IMR-90 (cell line): Measurements from ENCODE around the gene CENPF. TPM values are rescaled to one million over a fixed set of nuclear protein-coding genes. Genes with fewer than 3 reads are reported as not detected.

ENCODE experiments used
- ATAC-seq: fragments of 200-7000 bp; cut with Tn5 transposase; 2 replicates; pipeline ENCODE4 v1.9.1; 2020; ENCODE audit warnings: low read depth, mild to moderate bottlenecking, moderate library complexity
- BruUV-seq: library from RNA; stranded (reverse); fragments of 400-500 nt; replicated peaks from 2 replicates; lab custom pipeline; 2021; lab: Mats Ljungman, UMichigan
- CTCF ChIA-PET: fragments of 300-600 bp; formaldehyde crosslinking; extraction: SDS; loops from one replicate; lab custom pipeline; 2021; ENCODE audit warnings: antibody characterized with exemption; lab: Yijun Ruan, JAX
- POLR2A ChIA-PET: fragments of 300-600 bp; sonication (Branson Sonifier 250); formaldehyde crosslinking; loops from one replicate; lab custom pipeline; 2022; ENCODE audit warnings: antibody characterized with exemption; ENCODE audit not compliant: unreplicated experiment; lab: Charles Lee
- DNase-seq: peaks from one replicate; pipeline ENCODE4 v3.0.0; 2013
- H2AFZ ChIP-seq: replicated peaks from 2 replicates; pipeline ENCODE3; 2013; ENCODE audit warnings: low read length, mild to moderate bottlenecking; ENCODE audit not compliant: poor library complexity
- H2AK5ac ChIP-seq: 2 replicates; pipeline ENCODE4 v1.6.1; 2013; ENCODE audit warnings: low read depth, low read length, inconsistent platforms
- H2AK9ac ChIP-seq: replicated peaks from 2 replicates; pipeline ENCODE3; 2013; ENCODE audit warnings: mild to moderate bottlenecking, low read depth, low read length, moderate library complexity; ENCODE audit not compliant: poor library complexity
- H2BK120ac ChIP-seq: 2 replicates; pipeline ENCODE4 v1.6.1; 2013; ENCODE audit warnings: low read depth, low read length, inconsistent platforms
- H2BK15ac ChIP-seq: 3 replicates; pipeline ENCODE4 v1.6.1; 2013; ENCODE audit warnings: low read depth, low read length, inconsistent platforms
- H2BK20ac ChIP-seq: 2 replicates; pipeline ENCODE4 v1.6.1; 2013; ENCODE audit warnings: low read depth, mild to moderate bottlenecking, inconsistent platforms, low read length, moderate library complexity
- H2BK5ac ChIP-seq: 2 replicates; pipeline ENCODE4 v1.6.1; 2013; ENCODE audit warnings: mild to moderate bottlenecking, low read depth, low read length, inconsistent platforms; ENCODE audit not compliant: poor library complexity, severe bottlenecking
- H3K14ac ChIP-seq: replicated peaks from 2 replicates; pipeline ENCODE4 v1.6.1; 2013; ENCODE audit warnings: low read depth, low read length, inconsistent platforms
- H3K18ac ChIP-seq: 2 replicates; pipeline ENCODE4 v1.6.1; 2013; ENCODE audit warnings: low read depth, low read length, control low read depth
- H3K23ac ChIP-seq: 2 replicates; pipeline ENCODE4 v1.6.1; 2013; ENCODE audit warnings: low read depth, low read length, inconsistent platforms
- H3K27ac ChIP-seq: 2 replicates; pipeline ENCODE4 v1.5.1; 2013; ENCODE audit warnings: mild to moderate bottlenecking, control low read depth, low read length; ENCODE audit not compliant: insufficient read depth
- H3K27me3 ChIP-seq: 2 replicates; pipeline ENCODE4 v1.6.1; 2013; ENCODE audit warnings: low read length; ENCODE audit not compliant: control insufficient read depth, insufficient read depth
- H3K36me3 ChIP-seq: 2 replicates; pipeline ENCODE4 v1.6.1; 2013; ENCODE audit warnings: low read length, mixed read lengths; ENCODE audit not compliant: control insufficient read depth, insufficient read depth
- H3K4ac ChIP-seq: 2 replicates; pipeline ENCODE4 v1.6.1; 2013; ENCODE audit warnings: low read depth, low read length, inconsistent platforms
- H3K4me1 ChIP-seq: 2 replicates; pipeline ENCODE4 v1.6.1; 2013; ENCODE audit warnings: low read length, mixed read lengths; ENCODE audit not compliant: control insufficient read depth, insufficient read depth
- H3K4me2 ChIP-seq: 2 replicates; pipeline ENCODE4 v1.6.1; 2013; ENCODE audit warnings: low read depth, mild to moderate bottlenecking, control low read depth, low read length, moderate library complexity
- H3K4me3 ChIP-seq: 2 replicates; pipeline ENCODE4 v1.5.1; 2013; ENCODE audit warnings: low read depth, mild to moderate bottlenecking, control low read depth, low read length, moderate library complexity; ENCODE audit not compliant: insufficient read depth
- H3K56ac ChIP-seq: 2 replicates; pipeline ENCODE4 v1.6.1; 2013; ENCODE audit warnings: low read length, inconsistent platforms; ENCODE audit not compliant: insufficient read depth; ENCODE audit errors: extremely low read depth
- H3K79me1 ChIP-seq, 2 experiments: 2 replicates each; pipeline ENCODE4 v1.6.1; 2013; ENCODE audit warnings: low read length in 2 of 2, inconsistent platforms in 1 of 2, low read depth in 1 of 2
- H3K9ac ChIP-seq: 2 replicates; pipeline ENCODE4 v1.6.1; 2013; ENCODE audit warnings: low read depth, low read length, control low read depth
- H3K9me1 ChIP-seq: 2 replicates; pipeline ENCODE4 v1.6.1; 2013; ENCODE audit warnings: low read length, inconsistent platforms; ENCODE audit not compliant: insufficient read depth
- H3K9me3 ChIP-seq: 2 replicates; pipeline ENCODE4 v1.6.1; 2013; ENCODE audit warnings: low read length; ENCODE audit not compliant: control insufficient read depth, insufficient read depth
- H4K20me1 ChIP-seq: 2 replicates; pipeline ENCODE4 v1.6.1; 2013; ENCODE audit warnings: low read length, inconsistent platforms; ENCODE audit not compliant: insufficient read depth
- H4K5ac ChIP-seq: 2 replicates; pipeline ENCODE4 v1.6.1; 2013; ENCODE audit warnings: mild to moderate bottlenecking, low read depth, low read length, control low read depth
- H4K8ac ChIP-seq, 2 experiments: 2 replicates each; pipeline ENCODE4 v1.6.1; 2013; ENCODE audit warnings: low read depth in 2 of 2, low read length in 2 of 2, control low read depth in 1 of 2, inconsistent platforms in 1 of 2
- H4K91ac ChIP-seq: 2 replicates; pipeline ENCODE4 v1.6.1; 2013; ENCODE audit warnings: low read depth, low read length, inconsistent platforms; ENCODE audit not compliant: insufficient read depth
- BHLHE40 ChIP-seq: fragments of 150-350 bp; IDR thresholded peaks from 2 replicates; pipeline ENCODE4 v1.6.1; 2016; ENCODE audit warnings: mild to moderate bottlenecking, low read depth, low read length
- CTCF ChIP-seq: conservative IDR thresholded peaks from 2 replicates; pipeline ENCODE4 v1.5.1; 2012; ENCODE audit warnings: mild to moderate bottlenecking, low read depth, low read length, improper control_type of control experiment
- ELK1 ChIP-seq: fragments of 150-350 bp; IDR thresholded peaks from 2 replicates; pipeline ENCODE4 v1.6.1; 2016; ENCODE audit warnings: low read depth, mild to moderate bottlenecking, low read length, moderate library complexity, borderline replicate concordance
- MAFK ChIP-seq: IDR thresholded peaks from 2 replicates; pipeline ENCODE4 v1.6.1; 2012; ENCODE audit warnings: low read depth, low read length, improper control_type of control experiment
- MAZ ChIP-seq: IDR thresholded peaks from 2 replicates; pipeline ENCODE4 v1.6.1; 2012; ENCODE audit warnings: low read depth, mild to moderate bottlenecking, low read length, improper control_type of control experiment, moderate library complexity, borderline replicate concordance
- MXI1 ChIP-seq: IDR thresholded peaks from 2 replicates; pipeline ENCODE4 v1.6.1; 2012; ENCODE audit warnings: low read depth, mild to moderate bottlenecking, low read length, moderate library complexity, borderline replicate concordance
- USF2 ChIP-seq: fragments of 150-350 bp; IDR thresholded peaks from 2 replicates; pipeline ENCODE4 v1.6.1; 2017; ENCODE audit warnings: mild to moderate bottlenecking, antibody characterized with exemption, low read length, low read depth
- whole genome bisulfite sequencing, 2 experiments: methylation state at CpG; one replicate each; pipeline versions ENCODE4 v1.1.5 to v1.1.7; 2013; ENCODE audit warnings: missing lambda C conversion rate in 2 of 2; ENCODE audit not compliant: insufficient read length in 1 of 2; ENCODE audit errors: extremely low coverage in 2 of 2; 5-methylcytosine and 5-hydroxymethylcytosine counted together
- dilution Hi-C: fragments of 300-500 bp; cut with HindIII; formaldehyde crosslinking; loops from one replicate; pipeline ENCODE4 v1.14.3; 2018; ENCODE audit warnings: low sequenced_read_pairs; ENCODE audit not compliant: unreplicated experiment
- in situ Hi-C: fragments of 300-500 bp; cut with MboI; formaldehyde crosslinking; loops from 3 replicates; pipeline ENCODE4 v1.14.3; 2019; ENCODE audit warnings: low sequenced_read_pairs, inconsistent platforms, mixed read lengths
- intact Hi-C: fragments of 100-400 bp; cut with micrococcal nuclease; formaldehyde crosslinking; loops from 2 replicates; pipeline ENCODE4 v1.10.0; 2022
- polyA plus RNA-seq, 3 experiments: library from polyadenylated mRNA; depleted of rRNA; stranded (reverse); fragments of >200 nt; gene quantifications; 2 replicates each; pipeline ENCODE4 v1.2.3, GENCODE V29; 2012; ENCODE audit warnings: low replicate concordance in 1 of 3
- total RNA-seq: library from RNA; depleted of rRNA; stranded (reverse); fragments of >200 nt; gene quantifications from 2 replicates; pipeline ENCODE4 v1.2.3, GENCODE V29; 2012

The CENPF gene
- total and polyA plus RNA-seq, 2 of the 4 experiments (the other 2 are of a cell fraction) = 20.9 to 51.8 TPM

GRCh38 chr1:214586621-214587020, 16.4 kb upstream of the CENPF start:
- Histone ChIP-seq H3K9me3 (no peaks in the 10 kb centered on the region), H3K4me2 (no peak overlapping the region), H3K4ac (0 out of 2 replicates have a peak overlapping the region, but pooled peaks have one; percentile 6), H3K4me1 (peaks cover 2% of the 10 kb centered on the region; the same call in 1 of the 2 replicates), H2BK20ac (no peak overlapping the region), H2AK9ac (no peak overlapping the region), H2AFZ (no peak overlapping the region), H3K9me1 (peaks cover 2% of the 10 kb centered on the region; the same call in 1 of the 2 replicates), H3K18ac (no peak overlapping the region), H4K20me1 (no peaks in the 10 kb centered on the region), H3K36me3 (no peaks in the 10 kb centered on the region), H2AK5ac (no peak overlapping the region), H3K79me1 (no peaks in the 10 kb centered on the region), H4K91ac (no peak overlapping the region), H3K56ac (no peak overlapping the region), H2BK120ac (no peak overlapping the region), H4K8ac (no peak overlapping the region), H3K9ac (no peak overlapping the region), H3K14ac (no peak overlapping the region), H2BK5ac (no peak overlapping the region), H3K27ac (no peak overlapping the region), H3K4me3 (no peak overlapping the region), H3K23ac (no peak overlapping the region), H4K5ac (no peak overlapping the region), H3K27me3 (peaks cover 1% of the 10 kb centered on the region), H2BK15ac (0 out of 3 replicates have a peak overlapping the region, but pooled peaks have one; percentile 1)
- no peak for TF ChIP-seq MAFK
- TF ChIP-seq ELK1 = no peak
- TF ChIP-seq BHLHE40 = no peak
- no peak for TF ChIP-seq USF2
- TF ChIP-seq MXI1 = no peak
- no peak for TF ChIP-seq CTCF
- TF ChIP-seq MAZ = no peak
- BruUV-seq = no TSS peak
- dilution Hi-C loops = no loop called here
- no peak for ATAC-seq
- no CpG with 5 or more reads among the region's 3 CpGs for WGBS, 2 experiments
- ChIA-PET CTCF (interaction anchor here (0.7 to 6.8 kb wide), 3 partner anchors 254 to 372 kb away, joined by 3 to 59 read pairs (median 4); no protein-coding TSS in a partner anchor), POLR2A (no interaction called here)
- in situ Hi-C loops = loop anchor here (5.0 to 10.0 kb wide), 3 partner anchors 199 to 372 kb away; no protein-coding TSS in a partner anchor
- no peak for DNase-seq
- intact Hi-C loops = loop anchor here (5.0 kb wide), 1 partner anchor 374 kb away; no protein-coding TSS in a partner anchor
